ENCODE results near the gene RFC2.
A peak's percentile ranks its signal among the peaks of the same experiment; 100 is the strongest.

The RFC2 gene

DNA sequence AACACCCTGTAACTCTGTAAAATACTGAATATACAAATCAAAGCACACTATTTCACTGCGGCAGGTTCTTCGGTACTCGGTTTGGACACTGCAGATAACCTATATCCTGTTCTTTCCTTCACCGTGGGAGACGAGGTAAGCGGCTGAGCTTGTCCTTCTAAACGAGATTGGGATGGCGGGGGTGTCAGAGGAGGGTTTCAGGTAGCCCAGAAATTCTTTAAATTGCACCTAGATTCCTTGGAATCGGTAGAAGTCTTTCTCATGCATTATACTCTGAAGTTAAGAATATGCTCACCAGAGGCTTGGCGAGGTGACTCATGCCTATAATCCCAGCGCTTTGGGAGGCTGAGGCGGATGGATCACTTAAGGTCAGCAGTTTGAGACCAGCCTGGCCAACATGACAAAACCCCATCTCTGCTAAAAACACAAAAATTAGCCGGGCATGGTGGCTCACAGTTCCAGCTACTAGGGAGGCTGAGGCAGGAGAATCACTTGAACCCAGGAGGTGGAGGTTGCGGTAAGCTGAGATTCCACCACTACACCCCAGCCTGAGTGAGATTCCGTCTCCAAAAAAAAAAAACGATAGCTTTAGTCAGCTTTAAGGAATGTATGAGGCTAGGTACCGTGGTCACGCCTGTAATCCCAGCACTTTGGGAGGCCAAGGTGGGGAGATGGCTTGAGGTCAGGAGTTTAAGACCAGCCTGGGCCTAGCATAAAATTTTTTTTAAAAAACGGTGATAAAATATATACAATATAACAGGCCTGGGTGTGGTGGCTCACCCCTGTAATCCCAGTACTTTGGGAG is 54.4 kb downstream of the RFC2 start (continued):
- TF ChIP-seq, protein P1, sequence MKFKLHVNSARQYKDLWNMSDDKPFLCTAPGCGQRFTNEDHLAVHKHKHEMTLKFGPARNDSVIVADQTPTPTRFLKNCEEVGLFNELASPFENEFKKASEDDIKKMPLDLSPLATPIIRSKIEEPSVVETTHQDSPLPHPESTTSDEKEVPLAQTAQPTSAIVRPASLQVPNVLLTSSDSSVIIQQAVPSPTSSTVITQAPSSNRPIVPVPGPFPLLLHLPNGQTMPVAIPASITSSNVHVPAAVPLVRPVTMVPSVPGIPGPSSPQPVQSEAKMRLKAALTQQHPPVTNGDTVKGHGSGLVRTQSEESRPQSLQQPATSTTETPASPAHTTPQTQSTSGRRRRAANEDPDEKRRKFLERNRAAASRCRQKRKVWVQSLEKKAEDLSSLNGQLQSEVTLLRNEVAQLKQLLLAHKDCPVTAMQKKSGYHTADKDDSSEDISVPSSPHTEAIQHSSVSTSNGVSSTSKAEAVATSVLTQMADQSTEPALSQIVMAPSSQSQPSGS (tag by site-specific recombination; IDR thresholded peaks at IDR 0.05; ENCODE audit: low read depth) = no peak
- TF ChIP-seq ZNF624 (tag by site-specific recombination; IDR thresholded peaks at IDR 0.05) = no peak
- TF ChIP-seq ZNF248 (tag by site-specific recombination; IDR thresholded peaks at IDR 0.05) = no peak
- TF ChIP-seq ZNF529 (tag by site-specific recombination; IDR thresholded peaks at IDR 0.05; ENCODE audit: insufficient replicate concordance) = no peak
- TF ChIP-seq ZNF175 (tag by site-specific recombination; IDR thresholded peaks at IDR 0.05) = no peak
- TF ChIP-seq, protein P2, sequence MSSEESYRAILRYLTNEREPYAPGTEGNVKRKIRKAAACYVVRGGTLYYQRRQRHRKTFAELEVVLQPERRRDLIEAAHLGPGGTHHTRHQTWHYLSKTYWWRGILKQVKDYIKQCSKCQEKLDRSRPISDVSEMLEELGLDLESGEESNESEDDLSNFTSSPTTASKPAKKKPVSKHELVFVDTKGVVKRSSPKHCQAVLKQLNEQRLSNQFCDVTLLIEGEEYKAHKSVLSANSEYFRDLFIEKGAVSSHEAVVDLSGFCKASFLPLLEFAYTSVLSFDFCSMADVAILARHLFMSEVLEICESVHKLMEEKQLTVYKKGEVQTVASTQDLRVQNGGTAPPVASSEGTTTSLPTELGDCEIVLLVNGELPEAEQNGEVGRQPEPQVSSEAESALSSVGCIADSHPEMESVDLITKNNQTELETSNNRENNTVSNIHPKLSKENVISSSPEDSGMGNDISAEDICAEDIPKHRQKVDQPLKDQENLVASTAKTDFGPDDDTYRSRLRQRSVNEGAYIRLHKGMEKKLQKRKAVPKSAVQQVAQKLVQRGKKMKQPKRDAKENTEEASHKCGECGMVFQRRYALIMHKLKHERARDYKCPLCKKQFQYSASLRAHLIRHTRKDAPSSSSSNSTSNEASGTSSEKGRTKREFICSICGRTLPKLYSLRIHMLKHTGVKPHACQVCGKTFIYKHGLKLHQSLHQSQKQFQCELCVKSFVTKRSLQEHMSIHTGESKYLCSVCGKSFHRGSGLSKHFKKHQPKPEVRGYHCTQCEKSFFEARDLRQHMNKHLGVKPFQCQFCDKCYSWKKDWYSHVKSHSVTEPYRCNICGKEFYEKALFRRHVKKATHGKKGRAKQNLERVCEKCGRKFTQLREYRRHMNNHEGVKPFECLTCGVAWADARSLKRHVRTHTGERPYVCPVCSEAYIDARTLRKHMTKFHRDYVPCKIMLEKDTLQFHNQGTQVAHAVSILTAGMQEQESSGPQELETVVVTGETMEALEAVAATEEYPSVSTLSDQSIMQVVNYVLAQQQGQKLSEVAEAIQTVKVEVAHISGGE (tag by site-specific recombination; conservative IDR thresholded peaks at IDR 0.05; ENCODE audit: low read depth) = no peak
- no peak for TF ChIP-seq KLF8 (tag by site-specific recombination; IDR thresholded peaks at IDR 0.05)
- TF ChIP-seq, protein P3, sequence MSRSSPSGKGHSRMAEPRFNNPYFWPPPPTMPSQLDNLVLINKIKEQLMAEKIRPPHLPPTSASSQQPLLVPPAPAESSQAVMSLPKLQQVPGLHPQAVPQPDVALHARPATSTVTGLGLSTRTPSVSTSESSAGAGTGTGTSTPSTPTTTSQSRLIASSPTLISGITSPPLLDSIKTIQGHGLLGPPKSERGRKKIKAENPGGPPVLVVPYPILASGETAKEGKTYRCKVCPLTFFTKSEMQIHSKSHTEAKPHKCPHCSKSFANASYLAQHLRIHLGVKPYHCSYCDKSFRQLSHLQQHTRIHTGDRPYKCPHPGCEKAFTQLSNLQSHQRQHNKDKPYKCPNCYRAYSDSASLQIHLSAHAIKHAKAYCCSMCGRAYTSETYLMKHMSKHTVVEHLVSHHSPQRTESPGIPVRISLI (tag by site-specific recombination; IDR thresholded peaks at IDR 0.05) = peak; percentile 74; the same call in 1 of the 2 replicates
- no peak for TF ChIP-seq ZNF404 (tag by site-specific recombination; IDR thresholded peaks at IDR 0.05)
- TF ChIP-seq OVOL3 (tag by site-specific recombination; IDR thresholded peaks at IDR 0.05) = no peak
- no peak for TF ChIP-seq ZNF354C (tag by site-specific recombination; IDR thresholded peaks at IDR 0.05; ENCODE audit: borderline replicate concordance, low read depth)
- TF ChIP-seq ZNF654 (tag by site-specific recombination; IDR thresholded peaks at IDR 0.05; ENCODE audit: low read depth) = no peak
- no peak for TF ChIP-seq ZNF37A (tag by site-specific recombination; IDR thresholded peaks at IDR 0.05)
- TF ChIP-seq ZNF548 (tag by site-specific recombination; IDR thresholded peaks at IDR 0.05) = no peak
- TF ChIP-seq SP7 (tag by site-specific recombination; IDR thresholded peaks at IDR 0.05) = peak; percentile 23; the same call in 1 of the 2 replicates
- 0 out of 2 replicates have a peak, but pooled peaks have one; percentile 8 for TF ChIP-seq GLIS1 (tag by site-specific recombination; IDR thresholded peaks at IDR 0.05)
- TF ChIP-seq ZFP37 (tag by site-specific recombination; IDR thresholded peaks at IDR 0.05) = no peak
- no peak for TF ChIP-seq ZNF10 (tag by site-specific recombination; IDR thresholded peaks at IDR 0.05)
- no peak for TF ChIP-seq ZNF777 (tag by site-specific recombination; IDR thresholded peaks at IDR 0.05; ENCODE audit: borderline replicate concordance)
- TF ChIP-seq ZFHX2 (tag by site-specific recombination; conservative IDR thresholded peaks at IDR 0.05) = no peak
- no peak for TF ChIP-seq KLF10 (tag by site-specific recombination; IDR thresholded peaks at IDR 0.05)
- no peak for TF ChIP-seq ZNF677 (tag by site-specific recombination; IDR thresholded peaks at IDR 0.05)
- TF ChIP-seq ZNF366 (tag by site-specific recombination; conservative IDR thresholded peaks at IDR 0.05) = 0 out of 2 replicates have a peak, but pooled peaks have one; percentile 10
